ENCODE measurements around the gene TLR1.

Gene TLR1

DNA sequence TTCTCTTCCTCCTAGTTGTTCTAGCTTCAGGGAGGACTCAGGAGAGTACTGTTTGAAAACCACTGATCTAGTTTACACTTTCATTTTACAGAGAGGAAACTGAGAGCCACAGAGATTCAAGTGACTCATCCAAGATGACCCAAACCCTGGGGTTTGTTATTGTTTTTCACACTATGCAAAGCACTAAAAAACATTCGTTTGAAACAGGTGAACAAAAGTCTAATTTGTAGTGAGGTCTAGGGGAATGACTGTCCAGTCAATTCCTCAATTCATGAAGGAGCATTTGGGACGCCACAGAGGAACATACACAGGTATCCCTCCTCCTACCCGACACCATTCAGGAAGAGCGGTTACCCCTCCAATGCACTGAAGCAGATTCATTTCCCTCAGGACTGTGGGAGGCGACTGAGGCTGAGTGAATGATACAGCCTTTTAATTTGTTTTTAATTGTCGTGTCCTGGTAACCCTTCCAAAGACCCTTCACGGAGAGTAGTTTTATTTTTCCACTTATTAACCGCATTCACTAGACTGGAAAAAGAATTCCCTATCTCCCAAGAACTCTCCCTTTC lies 52.1 kb downstream of the TLR1 start:
- no peak for TF ChIP-seq POLR2A (IDR thresholded peaks at IDR 0.05; ENCODE audit: low read depth, low read length)
- FAIRE-seq (no peak), DNase-seq (ENCODE audit: insufficient read length, low spot score) (no peak)

DNA sequence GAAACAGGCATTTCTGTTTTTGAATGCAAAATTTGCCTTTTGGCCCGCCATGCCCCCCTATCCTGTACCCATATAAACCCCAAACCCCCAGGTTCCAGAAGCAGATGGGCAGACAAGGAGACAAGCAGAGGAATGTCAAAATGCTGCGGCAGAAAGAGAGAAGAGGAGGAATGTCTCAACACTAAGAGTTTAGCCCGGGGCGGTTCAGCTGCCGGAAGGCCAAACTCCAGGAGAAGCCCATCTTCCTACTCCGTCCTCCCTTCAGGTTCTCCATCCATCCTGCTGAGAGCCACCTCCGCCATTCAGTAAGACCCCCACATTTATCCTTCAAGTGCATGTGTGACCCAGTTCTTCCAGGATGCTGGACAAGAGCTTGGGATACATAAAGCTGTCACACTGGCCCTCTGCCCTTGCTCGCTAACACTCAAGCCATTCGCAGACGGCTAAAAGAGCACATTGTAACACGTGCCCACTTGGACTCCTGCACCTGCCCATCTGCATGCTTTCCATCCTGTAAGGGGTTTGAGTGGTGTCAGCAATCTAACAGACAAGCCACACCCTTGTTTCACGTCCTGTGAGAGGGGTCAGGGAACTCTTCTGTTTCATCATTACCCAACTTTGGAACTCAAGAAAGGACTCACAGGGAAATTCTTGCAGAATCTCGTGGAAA lies 53.1 kb downstream of the TLR1 start:
- TF ChIP-seq POLR2A (IDR thresholded peaks at IDR 0.05; ENCODE audit: low read depth, low read length), result no peak
- FAIRE-seq (no peak), DNase-seq (ENCODE audit: insufficient read length, low spot score) (no peak)

DNA sequence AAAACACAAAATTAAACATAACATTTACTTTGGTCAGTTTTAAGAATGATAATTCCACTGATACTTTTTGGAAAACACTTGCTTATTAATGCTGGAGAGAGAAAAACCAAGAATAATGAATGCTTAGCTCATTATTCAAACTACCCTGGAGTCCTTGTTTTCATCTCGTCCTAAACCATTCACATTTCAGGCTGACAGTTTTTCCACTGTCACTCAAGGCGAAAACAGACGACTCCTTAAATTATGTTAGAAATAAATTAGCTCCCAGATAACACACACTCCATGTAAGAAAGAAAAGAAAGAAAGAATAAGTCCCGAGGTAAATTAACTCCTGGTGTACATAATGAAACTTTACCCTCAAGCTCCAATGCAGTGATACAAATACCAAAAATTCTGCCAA lies 55.3 kb downstream of the TLR1 start:
- FAIRE-seq, result no peak
- no peak for DNase-seq (ENCODE audit: insufficient read length, low spot score)
- no peak for TF ChIP-seq POLR2A (IDR thresholded peaks at IDR 0.05; ENCODE audit: low read depth, low read length)

DNA sequence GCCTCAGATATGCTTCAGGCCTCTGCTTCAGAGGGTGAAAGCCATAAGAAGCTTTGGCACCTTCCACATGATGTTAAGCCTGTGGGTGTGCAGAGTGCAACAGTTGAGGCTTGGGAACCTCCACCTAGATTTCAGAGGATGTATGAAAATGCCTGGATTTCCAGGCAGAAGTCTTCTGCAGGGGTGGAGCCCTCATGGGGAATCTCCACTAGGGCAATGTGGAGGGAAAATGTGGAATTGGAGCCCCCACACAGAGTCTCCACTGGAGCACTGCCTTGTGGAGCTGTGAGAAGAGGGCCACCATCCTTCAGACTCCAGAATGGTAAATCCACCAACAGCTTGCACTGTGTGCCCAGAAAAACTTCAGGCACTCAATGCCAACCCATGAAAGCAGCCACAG lies 57.0 kb downstream of the TLR1 start:
- no peak for TF ChIP-seq POLR2A (IDR thresholded peaks at IDR 0.05; ENCODE audit: low read depth, low read length)
- DNase-seq (ENCODE audit: insufficient read length, low spot score) (no peak), FAIRE-seq (no peak)

Measured in H54 (cell line).